GM12892 (cell line): ENCODE results near the gene SNED1.

Source experiments
- POLR2A ChIP-seq: IDR thresholded peaks from 2 replicates; pipeline ENCODE4 v1.6.1; 2011; ENCODE audit warnings: low read depth, low read length, control low read depth
- TAF1 ChIP-seq: IDR thresholded peaks from 2 replicates; pipeline ENCODE4 v1.6.1; 2011; ENCODE audit warnings: low read depth, mild to moderate bottlenecking, control low read depth, low read length, borderline replicate concordance

DNA sequence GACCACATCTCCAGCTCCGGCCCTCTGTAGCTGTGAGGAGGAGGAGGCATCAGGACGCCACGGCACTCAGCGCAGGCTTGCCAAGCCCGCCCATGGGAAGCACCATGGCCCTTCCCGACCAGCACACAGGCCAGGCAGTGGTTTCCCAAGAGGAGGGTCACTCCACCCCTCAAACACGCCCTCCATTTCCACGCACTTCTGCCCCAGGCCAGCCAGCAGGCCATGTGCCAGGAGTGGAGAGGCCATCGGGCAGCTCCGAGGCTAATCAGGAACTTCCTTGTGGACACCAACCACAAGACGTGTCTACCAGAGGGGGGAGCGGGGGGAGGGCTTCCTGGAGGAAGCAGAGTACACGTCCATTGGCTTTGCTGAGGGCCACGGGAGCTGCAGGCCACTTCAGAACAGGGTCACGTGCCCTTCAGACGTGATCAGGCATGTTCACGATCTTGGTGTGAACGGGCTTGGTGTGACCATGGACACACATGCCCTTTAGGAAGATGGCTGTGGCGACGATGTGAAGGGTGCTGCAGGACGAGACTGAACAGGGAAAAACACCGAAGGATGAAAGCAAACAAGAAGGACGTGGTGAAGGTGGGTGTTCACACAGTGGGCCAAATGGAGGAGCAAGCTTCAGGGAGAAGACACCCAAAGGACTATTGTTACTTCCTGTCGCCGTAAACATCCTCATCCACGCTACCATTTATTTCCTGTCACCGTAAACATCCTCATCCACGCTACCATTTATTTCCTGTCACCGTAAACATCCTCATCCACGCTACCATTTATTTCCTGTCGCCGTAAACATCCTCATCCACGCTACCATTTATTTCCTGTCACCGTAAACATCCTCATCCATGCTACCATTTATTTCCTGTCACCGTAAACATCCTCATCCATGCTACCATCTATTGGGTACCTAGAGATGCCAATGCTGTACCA is 110.1 kb downstream of the SNED1 start:
- TF ChIP-seq TAF1 (no peak), POLR2A (no peak)
